ENCODE results near the gene RBM39. TPM values are rescaled to one million over a fixed set of nuclear protein-coding genes. Genes with fewer than 3 reads are reported as not detected.
"Not testable (repeated sequence)": the region's sequence is repeated elsewhere in the genome, so short reads cannot be mapped to it uniquely, and the experiment has no call there.

The RBM39 gene
- total RNA-seq, 1 donor from 2014 or later, result 322 TPM

DNA sequence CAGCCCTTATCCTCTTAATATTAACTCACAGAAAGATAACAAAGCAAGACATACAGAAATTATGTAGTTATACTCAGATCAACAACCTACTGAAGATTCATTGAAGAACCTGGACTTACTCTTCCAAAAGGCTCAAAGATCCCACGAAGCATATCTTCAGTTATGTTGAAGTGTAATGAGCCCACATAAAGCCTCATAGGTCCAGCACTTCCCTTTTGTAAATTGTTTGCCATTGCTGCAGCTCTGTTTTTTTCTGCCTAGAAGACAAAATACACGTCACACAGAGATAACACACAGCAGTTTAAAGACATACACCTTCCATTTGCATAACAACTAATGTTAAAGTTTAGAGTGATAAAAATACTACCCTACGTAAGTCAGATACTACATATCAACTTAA is 20.4 kb downstream of the RBM39 start:
- DNase-seq (ENCODE audit: low read depth), result no peak
- no peak for TF ChIP-seq CTCF (IDR thresholded peaks at IDR 0.05; ENCODE audit: insufficient read depth, low read length, severe bottlenecking)
- Histone ChIP-seq H3K36me3 (ENCODE audit: control insufficient read depth, insufficient read depth, low read length) (peaks cover 36% of the 10 kb centered on the region), H3K4me3 (ENCODE audit: low read depth, low read length) (no peak overlapping the region), H3K27me3 (ENCODE audit: control insufficient read depth, insufficient read depth, low read length) (no peaks in the 10 kb centered on the region)
- FAIRE-seq, result no peak

GRCh38 chr20:35721219-35721618 is 20.8 kb downstream of the RBM39 start:
- no peak for TF ChIP-seq CTCF (IDR thresholded peaks at IDR 0.05; ENCODE audit: insufficient read depth, low read length, severe bottlenecking)
- H3K36me3 ChIP-seq (ENCODE audit: control insufficient read depth, insufficient read depth, low read length), result peaks cover 37% of the 10 kb centered on the region
- FAIRE-seq, result no peak
- no peak for DNase-seq (ENCODE audit: low read depth)
- H3K27me3 ChIP-seq (ENCODE audit: control insufficient read depth, insufficient read depth, low read length), result no peaks in the 10 kb centered on the region
- H3K4me3 ChIP-seq (ENCODE audit: low read depth, low read length), result no peak overlapping the region

- TF ChIP-seq CTCF (IDR thresholded peaks at IDR 0.05; ENCODE audit: insufficient read depth, low read length, severe bottlenecking), result no peak
- DNase-seq (ENCODE audit: low read depth) (no peak), FAIRE-seq (no peak)
- no peak overlapping the region for H3K4me3 ChIP-seq (ENCODE audit: low read depth, low read length)
- no peaks in the 10 kb centered on the region for H3K27me3 ChIP-seq (ENCODE audit: control insufficient read depth, insufficient read depth, low read length)
- peaks cover 39% of the 10 kb centered on the region for H3K36me3 ChIP-seq (ENCODE audit: control insufficient read depth, insufficient read depth, low read length)
Measured at GRCh38 chr20:35720165-35721123, 21.6 kb downstream of the RBM39 start.

DNA sequence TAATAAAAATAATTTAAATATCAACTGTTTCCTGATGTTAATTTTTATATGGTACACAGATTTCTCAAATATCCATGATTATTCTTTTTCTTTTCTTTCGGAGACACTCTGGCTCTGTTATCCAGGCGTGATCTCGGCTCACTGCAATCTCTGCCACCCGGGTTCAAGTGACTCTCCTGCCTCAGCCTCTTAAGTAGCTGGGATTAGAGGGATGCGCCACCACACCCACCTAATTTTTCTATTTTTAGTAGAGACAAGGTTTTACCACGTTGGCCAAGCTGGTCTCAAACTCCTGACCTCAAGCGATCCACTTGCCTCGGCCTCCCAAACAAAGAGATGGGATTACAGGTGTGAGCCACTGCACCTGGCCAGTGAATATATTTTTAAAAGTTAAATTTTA is 22.3 kb downstream of the RBM39 start:
- no peak for DNase-seq (ENCODE audit: low read depth)
- TF ChIP-seq CTCF (IDR thresholded peaks at IDR 0.05; ENCODE audit: insufficient read depth, low read length, severe bottlenecking), result no peak
- FAIRE-seq, result no peak

GRCh38 chr20:35718972-35719635 is 23.0 kb downstream of the RBM39 start:
- no peaks in the 10 kb centered on the region for H3K27me3 ChIP-seq (ENCODE audit: control insufficient read depth, insufficient read depth, low read length)
- FAIRE-seq (no peak), DNase-seq (ENCODE audit: low read depth) (no peak)
- no peak for TF ChIP-seq CTCF (IDR thresholded peaks at IDR 0.05; ENCODE audit: insufficient read depth, low read length, severe bottlenecking)
- H3K4me3 ChIP-seq (ENCODE audit: low read depth, low read length), result no peak overlapping the region
- H3K36me3 ChIP-seq (ENCODE audit: control insufficient read depth, insufficient read depth, low read length), result peaks cover 35% of the 10 kb centered on the region

More for the DNA sequence above, 22.3 kb downstream of the RBM39 start:
- Histone ChIP-seq H3K4me3 (ENCODE audit: low read depth, low read length) (no peak overlapping the region), H3K36me3 (ENCODE audit: control insufficient read depth, insufficient read depth, low read length) (peaks cover 37% of the 10 kb centered on the region), H3K27me3 (ENCODE audit: control insufficient read depth, insufficient read depth, low read length) (no peaks in the 10 kb centered on the region)

- not testable (repeated sequence) for DNase-seq (ENCODE audit: low read depth); H3K27me3 ChIP-seq (ENCODE audit: control insufficient read depth, insufficient read depth, low read length); H3K4me3 ChIP-seq (ENCODE audit: low read depth, low read length); FAIRE-seq
- peaks cover 30% of the 10 kb centered on the region for H3K36me3 ChIP-seq (ENCODE audit: control insufficient read depth, insufficient read depth, low read length)
Measured at GRCh38 chr20:35718321-35718720, 23.7 kb downstream of the RBM39 start.

Measured in bronchial epithelial cell (primary cell).